KMS-11 (cell line): Measurements from ENCODE around the gene BLNK.

Source experiments
- H2AFZ ChIP-seq: fragments of 200-600 bp; sonication (generic); 2 replicates; pipeline ENCODE4 v1.6.1; 2016; ENCODE audit warnings: antibody characterized with exemption, mixed run types, low read depth
- H3K27ac ChIP-seq: fragments of 200-600 bp; sonication (generic); 2 replicates; pipeline ENCODE4 v1.6.1; 2016; ENCODE audit warnings: mild to moderate bottlenecking, mixed run types
- H3K27me3 ChIP-seq: fragments of 200-600 bp; sonication (generic); 2 replicates; pipeline ENCODE4 v1.6.1; 2017; ENCODE audit warnings: mild to moderate bottlenecking, low read depth, mixed run types, moderate library complexity; ENCODE audit not compliant: insufficient read depth
- H3K36me3 ChIP-seq: fragments of 200-600 bp; sonication (generic); 2 replicates; pipeline ENCODE4 v1.6.1; 2017; ENCODE audit warnings: mild to moderate bottlenecking, mixed run types; ENCODE audit not compliant: insufficient read depth
- H3K4me1 ChIP-seq: fragments of 200-600 bp; sonication (generic); 2 replicates; pipeline ENCODE4 v1.6.1; 2016; ENCODE audit warnings: mild to moderate bottlenecking, low read depth, mixed run types; ENCODE audit not compliant: poor library complexity, severe bottlenecking
- H3K4me2 ChIP-seq: fragments of 200-600 bp; sonication (generic); 2 replicates; pipeline ENCODE4 v1.7.0; 2016; ENCODE audit warnings: mild to moderate bottlenecking, mixed run types
- H3K4me3 ChIP-seq: fragments of 200-600 bp; sonication (generic); IDR thresholded peaks from 2 replicates; pipeline ENCODE4 v1.6.1; 2017; ENCODE audit warnings: low read depth, low read length, mixed read lengths; ENCODE audit not compliant: insufficient read depth
- H3K79me2 ChIP-seq: fragments of 200-600 bp; sonication (generic); 2 replicates; pipeline ENCODE4 v1.6.1; 2016; ENCODE audit warnings: low read depth, mixed run types; ENCODE audit not compliant: insufficient read depth
- H3K9ac ChIP-seq: fragments of 200-600 bp; sonication (generic); 2 replicates; pipeline ENCODE4 v1.6.1; 2016; ENCODE audit warnings: mild to moderate bottlenecking, mixed run types
- H4K20me1 ChIP-seq: fragments of 200-600 bp; sonication (generic); 2 replicates; pipeline ENCODE4 v1.6.1; 2016; ENCODE audit warnings: mild to moderate bottlenecking, mixed run types; ENCODE audit not compliant: insufficient read depth
- CTCF ChIP-seq: fragments of 200-600 bp; sonication (generic); conservative IDR thresholded peaks from 2 replicates; pipeline ENCODE4 v1.6.1; 2017; ENCODE audit warnings: low read depth, mild to moderate bottlenecking, antibody characterized with exemption, low read length, moderate library complexity, mixed read lengths

Gene BLNK

GRCh38 chr10:96235326-96236089 is 35.9 kb downstream of the BLNK start:
- H3K36me3 ChIP-seq = no peaks in the 10 kb centered on the region
- H3K27ac ChIP-seq = no peak overlapping the region
- H2AFZ ChIP-seq = no peak overlapping the region
- no peak overlapping the region for H3K4me3 ChIP-seq
- no peak overlapping the region for H3K4me2 ChIP-seq
- no peaks in the 10 kb centered on the region for H3K79me2 ChIP-seq
- H3K9ac ChIP-seq = no peak overlapping the region
- H3K4me1 ChIP-seq = no peaks in the 10 kb centered on the region
- H3K27me3 ChIP-seq = no peaks in the 10 kb centered on the region
- TF ChIP-seq CTCF = no peak
- no peaks in the 10 kb centered on the region for H4K20me1 ChIP-seq

- no peak overlapping the region for H3K4me2 ChIP-seq
- no peak overlapping the region for H3K4me3 ChIP-seq
- TF ChIP-seq CTCF = no peak
- no peaks in the 10 kb centered on the region for H3K79me2 ChIP-seq
- no peak overlapping the region for H3K9ac ChIP-seq
- no peak overlapping the region for H2AFZ ChIP-seq
- no peaks in the 10 kb centered on the region for H3K27me3 ChIP-seq
- H3K27ac ChIP-seq = no peak overlapping the region
- no peaks in the 10 kb centered on the region for H4K20me1 ChIP-seq
- peaks cover 4% of the 10 kb centered on the region for H3K4me1 ChIP-seq
- no peaks in the 10 kb centered on the region for H3K36me3 ChIP-seq
Measured at GRCh38 chr10:96233959-96234358, 37.4 kb downstream of the BLNK start.

- Histone ChIP-seq H3K4me3 (no peak overlapping the region), H3K4me2 (no peak overlapping the region), H3K27me3 (no peaks in the 10 kb centered on the region), H3K9ac (no peak overlapping the region), H3K4me1 (peaks cover 4% of the 10 kb centered on the region), H3K27ac (no peak overlapping the region), H3K36me3 (no peaks in the 10 kb centered on the region), H2AFZ (no peak overlapping the region), H3K79me2 (no peaks in the 10 kb centered on the region), H4K20me1 (no peaks in the 10 kb centered on the region)
- no peak for TF ChIP-seq CTCF
Measured at GRCh38 chr10:96230527-96230926, 40.8 kb downstream of the BLNK start.

- Histone ChIP-seq H3K27ac (no peak overlapping the region), H4K20me1 (no peaks in the 10 kb centered on the region)
Measured at GRCh38 chr10:96229568-96230030, 41.8 kb downstream of the BLNK start.

More at GRCh38 chr10:96229568-96230030, 41.8 kb downstream of the BLNK start:
- no peak overlapping the region for H3K4me3 ChIP-seq
- H2AFZ ChIP-seq = 0 out of 2 replicates have a peak overlapping the region, but pooled peaks have one; percentile 10
- TF ChIP-seq CTCF = peak; percentile 96
- H3K4me2 ChIP-seq = no peak overlapping the region
- no peaks in the 10 kb centered on the region for H3K79me2 ChIP-seq
- no peaks in the 10 kb centered on the region for H3K27me3 ChIP-seq
- peaks cover 4% of the 10 kb centered on the region for H3K4me1 ChIP-seq
- no peak overlapping the region for H3K9ac ChIP-seq
- no peaks in the 10 kb centered on the region for H3K36me3 ChIP-seq
